ENCODE data around the gene SLBP.
A peak's percentile ranks its signal among the peaks of the same experiment; 100 is the strongest.

SLBP gene

DNA sequence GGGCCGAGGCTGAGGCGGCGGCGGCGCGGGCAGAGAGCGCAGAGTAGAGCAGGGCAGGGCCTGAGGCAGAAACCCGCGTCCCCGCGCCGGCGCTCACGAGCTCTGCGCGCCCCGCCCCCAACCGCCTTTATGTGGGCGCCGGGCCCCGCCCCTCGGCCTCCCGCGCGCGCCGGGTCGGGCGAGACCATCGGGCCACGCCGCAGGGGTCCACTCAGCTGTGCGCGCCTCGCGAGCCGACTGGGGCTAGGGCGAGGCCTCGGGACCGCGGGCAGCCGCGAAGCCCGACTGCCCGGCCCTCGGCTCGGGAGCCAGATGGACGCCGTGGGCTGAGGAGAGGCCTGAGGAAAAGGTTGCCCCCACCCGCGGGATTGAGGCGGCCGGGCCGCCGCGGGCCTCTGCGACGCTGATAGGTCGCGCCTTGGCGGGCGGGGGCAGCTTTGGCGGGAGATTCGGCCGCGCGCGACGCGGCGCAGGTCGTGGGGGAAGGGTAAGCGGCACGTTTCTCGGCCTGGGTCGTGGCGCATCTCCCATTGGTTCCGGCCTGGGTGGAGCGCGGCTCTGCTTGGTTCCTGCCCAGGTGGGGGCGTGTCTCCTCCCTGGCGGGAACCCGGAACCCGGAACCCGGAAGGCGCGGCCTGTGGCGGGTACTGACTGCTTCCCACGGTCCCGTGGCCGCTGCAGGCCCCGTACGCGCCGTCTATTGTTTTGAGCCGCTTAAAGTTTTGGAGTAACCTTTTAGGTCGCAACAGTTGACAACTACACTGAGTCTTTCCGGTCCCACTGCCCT is at the start of gene SLBP:
Gene SLBP, minus strand, starts transcription at position 104 of the 787 bp plus-strand sequence. CDS start 131 bp downstream, outside the sequence.
- peak; percentile 96 for DNase-seq (ENCODE audit: low read depth)

DNA sequence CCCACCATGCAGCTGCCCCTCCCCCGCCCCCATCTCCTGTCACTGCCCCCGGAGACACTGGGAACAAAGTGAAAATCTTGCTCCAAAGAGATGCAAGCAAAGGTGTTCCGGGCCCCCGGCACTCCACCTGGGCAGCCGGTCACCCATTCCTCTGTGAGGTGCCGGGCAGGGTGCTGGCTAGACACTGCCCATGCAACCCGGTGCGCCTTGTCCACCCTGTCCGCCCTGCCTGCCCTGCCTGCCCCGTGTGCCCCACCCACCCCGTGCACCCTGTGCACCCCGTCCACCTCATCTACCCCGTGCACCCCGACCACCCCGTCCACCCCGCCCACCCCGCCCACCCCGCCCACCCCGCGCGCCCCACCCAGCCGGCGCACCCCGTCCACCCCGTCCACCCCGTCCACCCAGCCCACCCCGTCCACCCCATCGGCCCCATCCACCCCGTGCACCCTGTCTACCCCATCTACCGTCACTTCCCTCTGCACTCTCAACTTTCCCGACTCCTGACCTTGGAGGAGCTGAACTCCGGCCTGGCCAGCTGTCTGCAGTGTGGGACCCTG is 49.1 kb upstream of the SLBP start:
- DNase-seq (ENCODE audit: low read depth): no peak

GRCh38 chr4:1760521-1761071 is 48.5 kb upstream of the SLBP start:
- no peak for DNase-seq (ENCODE audit: low read depth)

GRCh38 chr4:1759818-1760223 is 47.7 kb upstream of the SLBP start:
- DNase-seq (ENCODE audit: low read depth): no peak

DNA sequence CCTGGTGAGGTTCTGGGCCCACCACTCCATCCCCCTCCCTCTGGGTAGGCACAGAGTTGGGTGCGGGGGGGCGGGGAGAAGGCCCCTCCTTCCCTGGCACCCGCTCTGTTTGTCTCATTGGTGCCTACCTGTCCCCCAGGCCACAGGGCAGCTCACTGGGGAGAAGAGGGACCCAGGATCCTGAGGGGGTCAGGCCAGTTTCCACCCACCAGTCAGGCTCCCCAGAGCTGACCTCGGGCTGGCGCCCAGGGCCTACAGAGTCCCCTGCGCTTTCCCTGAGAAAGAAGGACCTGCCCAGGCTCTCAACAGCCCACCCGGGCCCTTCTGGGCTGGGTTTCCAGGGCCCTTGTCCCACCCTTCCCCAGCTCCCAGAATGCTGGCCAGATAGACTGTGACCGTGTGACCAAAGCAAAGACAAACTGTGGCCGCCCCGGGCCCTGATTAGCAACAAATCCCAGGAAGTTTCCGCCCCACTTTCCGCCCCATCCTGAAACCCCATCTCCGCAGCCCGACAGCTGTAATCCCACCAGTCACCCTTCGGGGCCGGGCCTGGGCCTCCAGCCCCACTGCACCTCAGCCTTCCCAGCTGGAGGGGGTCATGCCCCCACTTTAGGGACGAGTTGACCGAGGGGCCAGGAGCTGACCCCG is 47.2 kb upstream of the SLBP start:
- no peak for DNase-seq (ENCODE audit: low read depth)

DNA sequence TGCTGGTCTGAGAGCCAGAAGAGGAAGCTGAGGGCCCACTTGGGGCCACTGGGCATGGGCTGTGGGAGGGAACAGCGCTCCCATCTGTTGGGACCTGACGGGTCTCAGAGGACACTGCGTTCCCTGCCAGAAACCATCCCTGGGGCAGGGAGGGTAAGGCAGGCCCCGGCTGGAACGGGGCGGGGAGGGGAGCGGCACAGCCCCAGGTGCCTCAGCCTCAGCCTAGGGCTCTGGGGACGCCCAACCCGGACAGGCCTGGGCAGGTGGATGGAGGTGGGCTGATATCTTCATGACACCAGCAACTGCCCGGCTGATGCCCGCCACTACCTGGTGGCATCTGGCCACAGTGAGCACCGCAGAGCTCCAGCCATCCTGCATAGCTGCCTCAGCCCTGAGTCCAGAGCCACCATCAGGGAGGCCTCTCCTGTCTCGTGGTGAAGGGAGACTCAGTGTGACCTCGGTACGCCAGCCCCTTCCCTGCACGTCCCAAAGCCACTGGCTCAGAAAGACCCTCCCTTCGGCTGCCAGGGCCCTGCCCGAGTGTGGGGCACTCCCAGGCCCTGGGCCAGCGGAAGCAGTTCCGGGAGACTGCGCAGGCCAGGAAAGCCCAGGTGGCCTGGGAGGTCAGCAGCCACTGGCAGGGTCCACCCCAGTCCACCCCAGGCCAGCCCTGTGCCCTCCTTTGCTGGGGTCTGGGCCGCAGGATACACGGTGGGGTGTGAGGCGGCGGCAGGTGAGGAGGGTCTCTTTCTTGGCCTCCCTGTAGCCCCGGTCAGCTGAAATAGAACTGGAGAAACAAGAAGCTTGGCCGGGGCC is 46.4 kb upstream of the SLBP start:
- DNase-seq (ENCODE audit: low read depth): no peak

GRCh38 chr4:1757836-1758235 is 45.7 kb upstream of the SLBP start:
- no peak for DNase-seq (ENCODE audit: low read depth)

- DNase-seq (ENCODE audit: low read depth): no peak
Observed at GRCh38 chr4:1756893-1757779, 45.0 kb upstream of the SLBP start.

DNA sequence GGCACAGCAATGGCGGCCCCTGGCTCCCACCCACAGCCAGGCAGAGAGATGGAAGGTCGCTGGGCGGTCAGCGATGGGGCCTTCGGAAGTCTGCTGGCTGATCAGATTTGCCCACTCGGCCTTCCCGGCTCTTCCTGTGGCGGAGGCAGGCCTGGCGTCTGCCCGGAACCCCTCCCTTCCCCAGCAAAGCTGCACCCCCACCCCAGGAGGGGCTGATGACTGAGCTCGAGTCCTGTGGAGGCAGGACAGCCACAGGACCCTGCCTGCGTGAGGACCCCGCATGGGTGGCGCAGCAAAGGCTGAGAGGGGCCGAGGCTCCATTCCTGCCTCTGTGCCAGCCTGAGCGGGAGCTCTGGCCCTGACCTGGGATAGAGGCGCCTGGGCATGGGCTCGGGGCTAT is 44.0 kb upstream of the SLBP start:
- DNase-seq (ENCODE audit: low read depth): peak; percentile 88

GRCh38 chr4:1755297-1755696 is 43.2 kb upstream of the SLBP start:
- no peak for DNase-seq (ENCODE audit: low read depth)

GRCh38 chr4:1754336-1754735 is 42.2 kb upstream of the SLBP start:
- DNase-seq (ENCODE audit: low read depth): no peak

GRCh38 chr4:1753697-1754311 is 41.7 kb upstream of the SLBP start:
- DNase-seq (ENCODE audit: low read depth): no peak

DNA sequence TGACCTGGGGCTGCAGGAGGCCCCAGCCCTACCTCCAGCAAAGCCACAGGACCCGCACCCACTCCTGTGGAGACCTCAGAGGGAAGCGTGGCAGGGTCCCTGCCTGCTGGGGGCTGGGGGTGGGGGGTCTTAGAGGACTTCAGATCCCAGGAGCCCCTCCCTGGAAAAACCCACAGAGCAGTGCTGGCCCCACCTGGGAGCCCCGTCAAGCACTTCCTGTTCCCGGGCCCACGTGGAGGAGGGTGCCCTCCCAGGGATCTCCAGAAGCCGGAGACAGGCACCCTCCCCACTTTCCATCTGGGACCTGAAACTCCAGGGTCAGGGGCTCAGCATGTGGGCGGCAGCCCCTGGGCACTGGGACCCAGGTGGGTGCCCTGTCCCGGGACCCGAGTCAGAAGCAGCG is 41.2 kb upstream of the SLBP start:
- DNase-seq (ENCODE audit: low read depth): no peak

DNA sequence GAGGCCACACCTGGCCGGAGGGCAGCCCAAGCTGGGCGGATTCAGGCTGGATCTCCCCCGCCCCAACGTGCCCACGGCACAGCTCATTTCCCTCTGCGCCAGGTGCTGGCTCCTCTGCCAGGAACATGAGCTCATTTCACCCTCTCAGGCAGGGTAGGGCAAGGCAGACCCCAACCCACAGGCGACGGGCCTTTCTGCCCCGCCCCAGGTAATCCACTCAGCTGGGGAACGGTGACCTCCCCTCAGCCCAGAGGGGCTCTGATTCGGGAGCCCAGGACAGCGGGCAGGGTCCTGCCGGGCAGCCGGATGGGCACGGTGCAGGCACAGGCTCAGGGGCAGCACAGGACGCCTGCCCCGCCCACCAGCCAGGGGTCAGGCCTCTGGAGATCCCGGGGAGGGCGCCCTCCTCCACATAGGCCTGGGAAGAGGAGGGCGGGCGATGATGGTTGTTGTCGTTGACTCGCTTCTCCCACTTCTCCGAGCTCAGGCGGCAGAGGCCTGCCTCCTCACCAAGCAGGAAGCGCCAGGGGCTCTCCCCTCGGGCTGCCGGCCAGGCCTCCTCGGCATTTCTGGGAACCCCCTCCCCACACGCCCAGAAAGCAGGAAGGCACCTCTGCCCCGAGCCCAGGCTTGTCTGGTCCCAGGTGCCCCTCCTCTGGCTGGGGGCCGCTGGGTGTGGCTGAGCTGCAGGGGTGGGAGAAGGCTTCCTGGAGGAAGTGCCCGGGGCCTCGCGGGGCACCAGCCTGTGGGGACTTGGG is 40.3 kb upstream of the SLBP start:
- peak; percentile 90 for DNase-seq (ENCODE audit: low read depth)

DNA sequence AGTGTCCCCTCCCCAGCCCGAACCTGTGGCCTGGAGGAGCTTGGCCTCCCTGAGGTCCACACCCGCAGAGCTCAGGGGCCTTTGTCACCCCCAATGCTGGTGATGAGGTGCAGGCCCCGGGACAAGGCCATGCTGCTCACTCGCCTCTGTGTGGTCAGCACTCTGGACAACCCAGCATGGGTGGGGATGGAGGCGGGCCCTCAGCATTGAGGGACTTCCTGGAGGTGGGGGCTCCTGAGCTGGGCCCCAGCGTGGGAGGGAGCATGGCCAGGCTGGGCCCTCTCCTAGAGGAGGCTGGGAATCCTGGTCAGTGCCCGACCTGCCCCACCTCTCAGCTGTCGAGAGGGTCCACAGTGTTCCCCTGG is 39.8 kb upstream of the SLBP start:
- DNase-seq (ENCODE audit: low read depth): no peak

DNA sequence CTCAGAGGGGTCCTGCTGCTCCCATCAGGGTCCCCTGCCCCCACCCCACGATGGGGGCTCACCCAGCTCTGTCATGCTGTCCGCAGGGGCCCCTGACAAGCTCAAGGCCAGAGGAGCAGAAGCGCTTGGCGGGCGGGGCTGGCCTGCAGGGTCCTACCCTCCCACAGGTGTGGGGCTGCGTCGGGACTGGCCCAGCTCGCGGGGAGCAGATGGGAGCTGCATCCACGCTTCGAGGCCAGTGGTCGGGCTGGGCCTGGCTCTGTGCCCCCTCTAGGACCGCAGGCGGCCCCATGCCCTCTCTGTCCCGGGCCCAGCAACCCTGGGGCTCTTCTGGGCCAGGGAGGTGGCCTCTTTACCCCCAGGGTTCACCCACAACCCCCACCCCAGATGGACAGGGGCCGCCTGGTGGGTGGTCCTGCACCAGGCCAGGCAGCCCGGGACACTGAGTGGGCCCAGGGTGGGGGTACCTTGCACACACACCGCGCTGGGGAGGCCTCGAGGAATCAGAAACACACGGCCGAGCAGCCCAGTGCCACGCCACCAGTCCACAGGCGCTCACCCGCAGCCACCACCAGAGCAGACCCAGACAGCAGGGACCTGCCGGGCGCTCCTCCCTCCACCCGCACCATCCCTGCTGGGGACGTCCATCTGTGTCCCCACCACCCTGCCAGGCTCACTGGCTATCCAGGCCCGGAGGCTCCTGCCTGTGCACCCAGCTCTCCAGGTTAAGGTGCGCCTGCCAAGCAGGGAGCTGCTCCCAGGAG is 39.2 kb upstream of the SLBP start:
- no peak for DNase-seq (ENCODE audit: low read depth)

GRCh38 chr4:1750381-1751154 is 38.4 kb upstream of the SLBP start:
- no peak for DNase-seq (ENCODE audit: low read depth)

GRCh38 chr4:1749826-1750225 is 37.7 kb upstream of the SLBP start:
- DNase-seq (ENCODE audit: low read depth): no peak
